ENCODE results near the gene TMEM253.

The TMEM253 gene

DNA sequence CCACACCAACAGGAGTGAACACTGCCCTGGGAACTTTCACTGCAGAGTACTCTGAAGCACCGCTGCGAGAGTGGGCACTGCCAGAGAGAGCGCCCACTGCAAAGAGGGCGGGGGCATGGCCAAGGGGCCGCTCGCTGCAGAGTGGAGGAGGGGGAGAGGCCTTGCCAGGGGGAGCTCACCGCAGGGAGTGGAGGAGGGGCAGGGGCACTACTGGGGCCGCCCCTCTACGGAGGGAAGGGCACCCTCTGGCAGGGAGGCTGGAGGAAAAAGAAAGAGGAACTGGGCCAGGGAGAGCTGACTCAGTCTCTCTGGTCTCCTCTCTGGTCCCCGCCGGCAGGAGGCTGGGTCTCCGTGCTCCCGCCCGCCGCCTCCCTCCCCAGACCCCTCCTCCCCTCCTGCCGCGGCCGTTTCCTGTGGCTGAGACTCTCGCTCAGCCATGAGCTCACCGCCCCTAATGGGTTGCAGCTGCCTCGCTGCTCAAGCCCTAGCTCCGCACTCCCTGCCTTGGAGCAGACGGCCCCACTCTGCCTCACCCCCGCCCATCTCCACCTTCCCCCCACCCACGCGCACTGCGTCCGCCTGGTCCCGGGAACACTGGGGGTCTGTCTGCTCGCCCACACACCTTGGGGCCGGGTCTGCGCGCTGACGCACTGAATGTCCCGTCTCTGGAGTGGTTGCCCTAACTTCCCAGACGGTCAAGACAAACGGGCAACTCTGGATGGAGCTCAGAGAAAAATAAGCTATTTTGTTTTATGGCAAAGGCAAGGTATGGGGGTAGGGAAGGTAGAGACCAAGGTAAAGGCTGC is 29.4 kb upstream of the TMEM253 start:
- DNase-seq = no peak

DNA sequence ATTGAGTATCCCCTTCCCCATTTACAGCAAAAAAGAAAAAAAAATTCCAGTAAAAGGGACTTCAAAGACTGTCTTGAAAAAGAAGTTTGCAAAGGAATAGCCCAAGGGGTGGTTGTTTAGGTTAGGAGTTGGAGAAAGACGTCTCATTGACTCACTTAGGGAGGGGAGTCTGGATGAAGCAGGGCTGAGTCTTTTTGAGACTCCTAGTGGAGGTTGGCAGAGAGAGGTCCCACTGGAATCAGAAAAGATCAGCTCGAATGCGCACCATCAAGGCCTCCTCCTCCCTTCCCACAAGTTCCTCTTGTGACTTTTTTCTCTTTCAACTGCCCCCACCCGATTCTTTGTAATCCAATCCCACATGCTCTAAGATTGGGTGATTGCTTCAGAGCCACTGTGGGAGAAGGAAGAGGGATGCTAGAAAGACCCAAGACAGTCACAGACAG is 28.8 kb upstream of the TMEM253 start:
- DNase-seq = no peak

DNA sequence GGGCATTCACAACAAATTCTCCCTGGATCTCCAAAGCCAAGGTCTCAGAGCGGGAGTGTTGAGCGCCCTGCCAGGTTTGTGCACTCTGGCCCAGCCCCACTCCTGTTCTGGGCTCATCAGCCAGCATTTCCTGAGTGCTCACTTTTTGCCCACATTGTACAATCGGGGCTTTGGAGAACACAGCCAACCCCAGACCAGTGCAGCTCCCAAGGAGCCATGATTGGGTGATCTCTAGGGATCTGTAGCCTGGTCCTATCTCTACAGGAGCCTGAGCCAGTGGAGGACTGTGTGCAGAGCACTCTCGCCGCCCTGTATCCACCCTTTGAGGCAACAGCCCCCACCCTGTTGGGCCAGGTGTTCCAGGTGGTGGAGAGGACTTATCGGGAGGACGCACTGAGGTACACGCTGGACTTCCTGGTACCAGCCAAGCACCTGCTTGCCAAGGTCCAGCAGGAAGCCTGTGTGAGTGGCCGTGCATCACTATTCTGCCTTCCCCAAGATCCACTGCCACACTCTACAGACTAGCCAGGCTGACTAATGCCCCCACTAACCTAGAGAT is 28.0 kb upstream of the TMEM253 start:
- no peak for DNase-seq

DNA sequence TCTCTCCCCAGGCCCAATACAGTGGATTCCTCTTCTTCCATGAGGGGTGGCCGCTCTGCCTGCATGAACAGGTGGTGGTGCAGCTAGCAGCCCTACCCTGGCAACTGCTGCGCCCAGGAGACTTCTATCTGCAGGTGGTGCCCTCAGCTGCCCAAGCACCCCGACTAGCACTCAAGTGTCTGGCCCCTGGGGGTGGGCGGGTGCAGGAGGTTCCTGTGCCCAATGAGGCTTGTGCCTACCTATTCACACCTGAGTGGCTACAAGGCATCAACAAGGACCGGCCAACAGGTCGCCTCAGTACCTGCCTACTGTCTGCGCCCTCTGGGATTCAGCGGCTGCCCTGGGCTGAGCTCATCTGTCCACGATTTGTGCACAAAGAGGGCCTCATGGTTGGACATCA is 26.9 kb upstream of the TMEM253 start:
- DNase-seq = no peak

DNA sequence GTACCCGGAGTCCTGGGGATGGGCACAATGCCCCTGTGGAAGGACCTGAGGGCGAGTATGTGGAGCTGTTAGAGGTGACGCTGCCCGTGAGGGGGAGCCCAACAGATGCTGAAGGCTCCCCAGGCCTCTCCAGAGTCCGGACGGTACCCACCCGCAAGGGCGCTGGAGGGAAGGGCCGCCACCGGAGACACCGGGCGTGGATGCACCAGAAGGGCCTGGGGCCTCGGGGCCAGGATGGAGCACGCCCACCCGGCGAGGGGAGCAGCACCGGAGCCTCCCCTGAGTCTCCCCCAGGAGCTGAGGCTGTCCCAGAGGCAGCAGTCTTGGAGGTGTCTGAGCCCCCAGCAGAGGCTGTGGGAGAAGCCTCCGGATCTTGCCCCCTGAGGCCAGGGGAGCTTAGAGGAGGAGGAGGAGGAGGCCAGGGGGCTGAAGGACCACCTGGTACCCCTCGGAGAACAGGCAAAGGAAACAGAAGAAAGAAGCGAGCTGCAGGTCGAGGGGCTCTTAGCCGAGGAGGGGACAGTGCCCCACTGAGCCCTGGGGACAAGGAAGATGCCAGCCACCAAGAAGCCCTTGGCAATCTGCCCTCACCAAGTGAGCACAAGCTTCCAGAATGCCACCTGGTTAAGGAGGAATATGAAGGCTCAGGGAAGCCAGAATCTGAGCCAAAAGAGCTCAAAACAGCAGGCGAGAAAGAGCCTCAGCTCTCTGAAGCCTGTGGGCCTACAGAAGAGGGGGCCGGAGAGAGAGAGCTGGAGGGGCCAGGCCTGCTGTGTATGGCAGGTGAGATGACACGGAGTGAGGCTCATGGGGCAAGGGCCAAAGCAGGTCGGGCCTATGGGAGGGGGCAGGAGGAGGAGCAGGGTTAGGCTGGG is 26.2 kb upstream of the TMEM253 start:
- no peak for DNase-seq

DNA sequence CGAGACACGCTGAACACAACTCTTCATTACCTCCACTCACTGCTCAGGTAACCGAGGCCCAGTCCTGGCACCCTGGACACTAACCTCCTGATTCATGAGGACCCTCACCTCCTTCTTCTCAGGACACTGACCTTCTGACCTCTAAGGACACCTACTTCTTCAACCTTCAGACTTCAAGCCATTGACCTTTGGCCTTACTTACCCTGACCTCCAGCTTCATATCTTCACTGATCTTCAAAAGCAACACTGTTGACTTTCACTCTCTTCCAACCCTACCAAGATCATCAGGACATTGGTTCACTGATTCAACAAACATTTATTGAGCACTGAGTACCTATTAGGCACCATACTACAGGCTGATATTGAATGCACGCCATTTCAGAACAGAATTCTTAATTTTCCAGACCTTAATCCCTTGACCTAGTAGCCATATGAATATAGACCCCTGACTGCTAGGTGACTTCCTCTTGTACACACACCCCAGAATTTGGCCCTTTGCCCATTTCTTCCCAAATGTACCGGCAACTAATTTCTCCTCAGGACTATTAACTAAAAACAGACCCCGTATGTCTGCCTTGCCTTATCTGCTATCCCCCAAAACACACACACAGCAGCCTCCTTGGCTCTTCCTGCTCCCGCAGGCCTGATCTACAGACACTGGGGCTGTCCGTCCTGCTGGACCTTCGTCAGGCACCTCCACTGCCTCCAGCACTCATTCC is 25.0 kb upstream of the TMEM253 start:
- no peak for DNase-seq

DNA sequence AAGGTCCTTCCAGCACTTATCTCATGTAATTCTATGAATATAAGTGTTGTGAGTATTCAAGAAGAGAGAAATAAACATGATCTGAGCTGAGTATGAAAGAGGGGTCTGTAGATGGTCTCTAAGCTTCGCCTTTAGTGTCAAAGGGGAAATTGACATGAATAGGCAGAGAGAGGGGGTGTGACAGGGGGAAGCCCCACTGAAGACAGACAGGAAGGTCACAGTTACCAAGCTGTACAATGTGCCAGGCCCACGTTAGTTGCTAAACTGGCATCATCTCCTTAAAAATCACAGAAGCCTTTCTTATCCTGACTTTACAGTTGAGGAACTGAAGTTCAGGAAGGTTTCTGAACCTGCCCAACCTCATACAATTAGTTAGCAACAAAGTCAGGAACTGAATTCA is 23.2 kb upstream of the TMEM253 start:
- DNase-seq = no peak

DNA sequence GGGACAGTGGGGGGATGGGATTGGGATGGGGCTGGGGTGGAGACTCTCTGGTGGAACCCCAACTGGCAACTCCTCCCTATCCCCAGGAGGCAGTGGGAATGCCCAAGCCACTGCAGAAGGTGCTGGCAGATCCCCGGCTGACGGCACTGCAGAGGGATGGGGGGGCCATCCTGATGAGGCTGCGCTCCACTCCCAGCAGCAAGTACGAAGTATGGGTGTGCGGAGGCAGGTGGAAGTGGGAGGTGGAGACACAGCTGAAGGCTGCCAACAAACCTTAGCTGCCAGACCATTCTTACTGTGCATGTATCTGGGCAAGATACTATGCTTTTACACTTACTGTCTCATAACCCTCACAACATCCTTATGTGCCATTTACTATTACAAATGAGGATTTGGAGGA is 22.6 kb upstream of the TMEM253 start:
- no peak for DNase-seq

DNA sequence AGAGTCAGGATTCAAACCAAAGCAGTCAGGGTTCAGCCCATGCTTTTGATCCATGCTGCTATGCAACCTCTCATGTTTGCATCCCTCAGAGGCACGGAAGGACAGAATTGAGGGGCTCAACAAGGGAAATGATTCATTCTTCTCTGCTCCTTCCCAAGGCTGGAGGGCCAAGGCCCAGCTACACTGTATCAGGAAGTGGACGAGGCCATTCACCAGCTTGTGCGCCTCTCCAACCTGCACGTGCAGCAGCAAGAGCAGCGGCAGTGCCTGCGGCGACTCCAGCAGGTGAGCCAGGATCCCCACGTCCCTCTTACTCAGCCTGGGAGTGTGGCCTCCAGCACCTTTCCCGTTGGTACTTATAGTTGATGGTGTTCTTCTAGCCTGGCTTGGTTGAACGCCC is 22.1 kb upstream of the TMEM253 start:
- DNase-seq = no peak

DNA sequence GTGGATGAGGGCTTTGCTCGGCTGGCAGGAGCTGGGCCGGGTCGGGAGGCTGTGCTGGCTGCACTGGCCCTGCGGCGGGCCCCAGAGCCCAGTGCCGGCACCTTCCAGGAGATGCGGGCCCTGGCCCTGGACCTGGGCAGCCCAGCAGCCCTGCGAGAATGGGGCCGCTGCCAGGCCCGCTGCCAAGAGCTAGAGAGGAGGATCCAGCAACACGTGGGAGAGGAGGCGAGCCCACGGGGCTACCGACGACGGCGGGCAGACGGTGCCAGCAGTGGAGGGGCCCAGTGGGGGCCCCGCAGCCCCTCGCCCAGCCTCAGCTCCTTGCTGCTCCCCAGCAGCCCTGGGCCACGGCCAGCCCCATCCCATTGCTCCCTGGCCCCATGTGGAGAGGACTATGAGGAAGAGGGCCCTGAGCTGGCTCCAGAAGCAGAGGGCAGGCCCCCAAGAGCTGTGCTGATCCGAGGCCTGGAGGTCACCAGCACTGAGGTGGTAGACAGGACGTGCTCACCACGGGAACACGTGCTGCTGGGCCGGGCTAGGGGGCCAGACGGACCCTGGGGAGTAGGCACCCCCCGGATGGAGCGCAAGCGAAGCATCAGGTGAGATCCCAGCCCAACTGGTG is 19.2 kb upstream of the TMEM253 start:
- DNase-seq = no peak

DNA sequence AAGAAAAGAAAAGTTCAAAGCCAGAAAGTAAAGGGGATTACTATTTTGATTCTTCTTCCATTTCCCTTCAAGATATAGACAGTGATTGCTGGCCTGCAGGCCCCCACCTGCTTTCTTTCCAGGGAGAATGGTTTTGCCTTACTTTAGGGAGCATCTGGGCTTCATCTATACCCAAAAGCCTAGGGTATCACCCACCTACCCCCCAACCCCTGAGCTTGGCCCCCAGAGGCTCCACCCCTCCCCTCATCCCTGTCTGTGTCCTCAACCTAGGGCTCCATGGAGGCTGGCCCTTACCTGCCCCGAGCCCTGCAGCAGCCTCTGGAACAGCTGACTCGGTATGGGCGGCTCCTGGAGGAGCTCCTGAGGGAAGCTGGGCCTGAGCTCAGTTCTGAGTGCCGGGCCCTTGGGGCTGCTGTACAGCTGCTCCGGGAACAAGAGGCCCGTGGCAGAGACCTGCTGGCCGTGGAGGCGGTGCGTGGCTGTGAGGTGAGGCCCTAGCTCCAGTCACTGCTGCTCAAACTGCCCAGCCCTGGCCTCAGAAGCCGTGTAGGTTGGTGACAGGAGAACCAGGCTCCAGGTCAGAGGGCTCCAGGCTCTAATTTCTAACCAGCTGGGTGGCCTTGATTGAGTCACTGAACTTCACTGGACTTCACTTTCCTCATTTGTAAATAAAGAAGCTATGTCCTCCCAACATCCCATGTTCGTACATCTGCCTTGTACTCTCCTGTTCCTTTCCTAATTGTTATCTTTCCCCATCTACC is 17.1 kb upstream of the TMEM253 start:
- no peak for DNase-seq

DNA sequence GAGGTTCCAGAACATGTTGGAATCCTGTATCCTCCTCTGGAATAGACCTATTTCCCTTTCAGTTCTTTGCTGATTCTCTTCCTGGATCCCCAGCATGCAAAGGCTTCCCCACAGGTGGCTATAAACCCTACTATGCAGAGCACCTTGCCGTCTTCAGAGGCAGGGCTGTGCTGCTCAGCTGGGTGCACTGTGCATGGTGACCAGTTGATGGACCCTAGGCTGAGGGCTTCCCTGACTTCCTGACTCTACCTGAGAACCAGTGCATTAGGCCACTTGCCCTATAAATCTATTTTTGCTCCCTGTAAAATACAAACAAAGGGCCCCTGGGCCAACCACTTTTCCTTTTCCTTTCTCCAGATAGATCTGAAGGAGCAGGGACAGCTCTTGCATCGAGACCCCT is 16.5 kb upstream of the TMEM253 start:
- no peak for DNase-seq

DNA sequence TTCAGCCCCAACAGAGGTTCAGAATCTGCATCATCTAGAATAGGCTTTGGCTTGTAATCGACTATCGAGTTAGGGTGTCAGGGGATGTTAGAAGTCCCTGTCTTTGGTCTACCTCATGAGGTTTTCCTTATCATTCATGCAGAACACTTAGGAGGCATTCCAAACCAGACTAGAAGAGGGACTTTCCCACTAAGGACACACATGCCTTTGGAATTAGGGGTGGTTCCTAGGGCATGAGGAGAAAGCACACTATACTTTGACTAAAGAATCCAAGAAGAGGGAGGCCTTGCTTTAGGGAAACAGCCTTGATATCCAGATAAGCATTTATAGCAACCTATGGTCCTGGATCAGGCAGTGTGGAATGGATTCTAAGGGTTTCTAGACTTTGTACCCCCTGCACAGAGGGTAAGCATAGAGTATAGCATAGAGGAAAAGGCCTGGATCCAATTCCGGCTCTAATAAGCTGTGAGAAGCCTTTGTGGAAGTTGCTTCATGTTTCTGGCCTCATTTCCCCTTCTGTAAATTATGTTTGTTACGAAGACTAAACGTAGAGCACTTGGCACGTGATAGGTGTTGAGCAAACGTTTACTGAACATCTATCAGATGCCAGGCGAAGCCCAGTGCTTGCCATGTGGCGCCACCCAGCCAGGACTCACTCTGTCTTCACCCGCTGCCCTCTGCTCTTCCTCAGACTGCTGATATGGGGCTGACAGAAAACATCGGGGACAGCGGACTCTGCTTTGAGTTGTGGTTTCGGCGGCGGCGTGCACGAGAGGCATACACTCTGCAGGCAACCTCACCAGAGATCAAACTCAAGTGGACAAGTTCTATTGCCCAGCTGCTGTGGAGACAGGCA is 15.6 kb upstream of the TMEM253 start:
- no peak for DNase-seq

DNA sequence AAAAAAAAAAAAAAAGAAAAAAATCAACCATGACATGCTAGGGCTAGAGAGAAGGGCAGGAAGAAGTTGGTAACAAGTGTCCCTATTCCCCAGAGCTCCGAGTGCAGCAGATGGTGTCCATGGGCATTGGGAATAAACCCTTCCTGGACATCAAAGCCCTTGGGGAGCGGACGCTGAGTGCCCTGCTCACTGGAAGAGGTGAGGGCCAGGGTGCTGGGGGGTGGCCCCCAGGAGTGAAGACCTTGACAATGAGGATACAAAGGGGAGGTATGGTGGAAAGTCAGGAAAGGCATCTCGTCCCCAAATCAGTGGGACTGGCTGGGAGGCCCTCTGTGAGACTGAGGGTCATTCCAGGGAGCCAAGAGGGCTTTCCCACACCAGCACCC is 14.0 kb upstream of the TMEM253 start:
- no peak for DNase-seq

DNA sequence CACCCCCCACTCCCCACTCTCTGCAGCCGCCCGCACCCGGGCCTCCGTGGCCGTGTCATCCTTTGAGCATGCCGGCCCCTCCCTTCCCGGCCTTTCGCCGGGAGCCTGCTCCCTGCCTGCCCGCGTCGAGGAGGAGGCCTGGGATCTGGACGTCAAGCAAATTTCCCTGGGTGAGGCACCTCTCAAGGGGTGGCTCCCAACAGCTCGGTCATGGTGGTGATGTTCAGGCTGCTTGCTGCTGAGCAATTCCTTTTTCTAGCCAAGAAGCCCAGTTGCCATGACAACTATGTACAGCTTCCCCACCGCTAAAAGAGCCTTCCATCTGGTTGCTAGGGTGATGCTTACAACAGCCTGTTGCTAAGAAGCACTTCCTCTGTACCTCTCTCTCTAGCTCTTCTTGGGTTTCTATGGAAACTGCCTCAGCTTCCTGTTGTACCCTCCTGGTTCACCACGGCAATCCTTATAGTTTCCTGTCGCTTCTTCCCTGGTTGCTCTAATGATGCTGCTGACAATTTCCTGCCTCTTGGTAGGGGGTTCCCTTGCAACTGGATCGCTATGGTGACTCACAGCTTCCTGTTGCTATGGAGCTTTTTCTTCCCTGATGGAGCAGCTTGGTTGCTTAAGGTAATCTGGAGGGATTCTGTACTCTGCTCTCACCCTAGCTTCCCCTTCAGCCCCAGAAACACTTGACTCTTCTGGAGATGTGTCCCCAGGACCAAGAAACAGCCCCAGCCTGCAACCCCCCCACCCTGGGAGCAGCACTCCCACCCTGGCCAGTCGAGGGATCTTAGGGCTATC is 13.4 kb upstream of the TMEM253 start:
- DNase-seq = peak; percentile 34

DNA sequence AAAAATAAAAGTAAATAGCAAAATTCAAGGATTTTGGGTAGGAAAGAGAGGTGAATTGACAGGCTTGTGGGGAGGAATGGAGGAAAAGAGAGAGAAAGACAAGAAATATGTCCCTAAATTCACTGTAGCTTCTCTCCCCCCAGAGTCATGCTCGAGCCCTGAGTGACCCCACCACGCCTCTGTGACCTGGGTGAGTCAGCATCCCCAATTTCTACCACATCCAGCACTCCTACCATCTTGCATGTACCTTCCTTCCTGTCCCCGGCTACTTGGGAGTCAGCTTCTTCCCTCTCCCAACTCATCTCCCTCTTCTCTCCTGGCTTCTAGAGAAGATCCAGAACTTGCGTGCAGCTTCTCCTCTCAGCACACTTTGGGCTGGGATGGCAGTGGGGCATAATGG is 12.2 kb upstream of the TMEM253 start:
- no peak for DNase-seq

DNA sequence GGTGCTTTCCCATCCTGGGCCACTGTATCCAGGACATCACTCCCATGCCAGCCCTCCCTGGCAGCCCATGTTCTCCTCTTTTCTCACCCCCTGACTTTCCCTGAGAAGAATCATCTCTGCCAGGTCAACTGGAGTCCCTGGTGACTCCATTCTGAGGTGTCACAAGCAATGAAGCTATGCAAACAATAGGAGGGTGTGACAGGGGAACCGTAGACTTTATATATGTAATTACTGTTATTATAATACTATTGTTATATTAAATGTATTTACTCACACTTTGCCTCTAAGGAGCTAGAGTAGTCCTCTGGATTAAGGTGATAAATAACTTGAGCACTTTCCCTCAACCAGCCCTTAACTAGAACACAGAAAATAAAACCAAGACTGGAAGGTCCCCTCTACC is 11.6 kb upstream of the TMEM253 start:
- DNase-seq = no peak

DNA sequence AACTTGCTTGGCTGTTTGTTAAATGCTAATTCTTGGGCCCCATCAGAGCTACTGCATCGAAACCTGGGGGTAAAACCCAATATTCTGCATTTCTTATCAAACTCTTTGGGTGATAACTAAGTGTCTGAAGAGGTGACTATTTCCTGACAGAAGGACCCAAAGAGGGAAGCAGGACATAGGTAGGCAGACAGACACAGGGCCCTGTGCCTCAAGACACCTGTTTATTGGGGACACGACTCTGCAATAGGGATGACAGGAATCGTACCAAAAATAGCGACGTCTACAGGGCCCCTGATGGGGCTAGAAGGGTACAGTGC is 11.0 kb upstream of the TMEM253 start:
- DNase-seq = no peak

DNA sequence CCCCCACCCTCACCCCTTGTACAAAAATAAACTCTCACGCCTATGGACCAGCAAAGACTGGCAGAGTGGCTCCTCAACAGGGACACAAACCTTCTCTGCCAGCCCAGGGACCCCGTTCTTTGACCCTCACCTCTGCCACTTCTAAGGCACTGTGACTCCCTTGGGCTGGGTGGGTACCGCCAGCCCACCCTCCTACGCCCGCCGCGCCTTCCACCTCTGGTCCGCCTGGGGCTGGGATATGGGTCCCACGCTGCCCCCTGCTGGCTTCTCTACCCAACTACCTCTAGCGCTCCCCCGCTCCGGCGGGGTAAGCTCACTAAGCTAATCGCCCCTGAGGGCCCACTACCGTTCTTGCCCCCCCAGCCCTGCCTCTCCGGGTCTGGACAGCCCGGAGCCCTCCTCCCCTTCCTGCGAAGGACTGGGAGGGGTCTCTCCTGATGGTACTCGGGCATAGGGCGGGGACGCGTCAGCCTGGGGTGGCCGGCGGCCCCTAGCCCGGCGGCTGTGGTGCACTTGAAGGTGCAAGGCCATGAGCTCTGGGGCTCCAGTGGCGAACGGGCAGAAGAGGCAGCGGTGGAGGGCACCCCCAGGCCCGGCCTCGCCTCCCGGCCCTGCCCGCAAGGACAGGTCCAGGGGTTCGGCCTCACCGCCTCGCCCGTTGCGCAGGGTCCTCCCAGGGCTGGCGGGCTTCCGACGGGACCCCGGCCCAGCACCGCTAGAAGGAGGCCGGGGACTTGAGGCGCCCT is 10.5 kb upstream of the TMEM253 start:
- peak; percentile 58 for DNase-seq
